GM23248 (cell line): ENCODE results near the gene GASK1B. TPM values are rescaled to one million over a fixed set of nuclear protein-coding genes. Genes with fewer than 3 reads are reported as not detected.

ENCODE experiments used
- DNase-seq: peaks from one replicate; pipeline ENCODE4 v3.0.0-alpha.2; 2015
- H2AFZ ChIP-seq: fragments of 200-600 bp; sonication (generic); 2 replicates; pipeline ENCODE4 v1.6.1; 2016; ENCODE audit warnings: antibody characterized with exemption
- H3F3A ChIP-seq: fragments of 200-600 bp; sonication (generic); 2 replicates; pipeline ENCODE4 v1.6.1; 2016; ENCODE audit warnings: mild to moderate bottlenecking, antibody characterized with exemption, mixed run types; ENCODE audit not compliant: insufficient read depth
- H3K27ac ChIP-seq: fragments of 200-600 bp; sonication (generic); 2 replicates; pipeline ENCODE4 v1.5.1; 2016; ENCODE audit warnings: mild to moderate bottlenecking
- H3K27me3 ChIP-seq: fragments of 200-600 bp; sonication (generic); replicated peaks from 2 replicates; pipeline ENCODE4 v1.6.1; 2016; ENCODE audit warnings: mild to moderate bottlenecking; ENCODE audit not compliant: insufficient read depth
- H3K36me3 ChIP-seq: fragments of 200-600 bp; sonication (generic); 2 replicates; pipeline ENCODE4 v1.6.1; 2016; ENCODE audit warnings: low read depth, mild to moderate bottlenecking
- H3K4me1 ChIP-seq: fragments of 200-600 bp; sonication (generic); 2 replicates; pipeline ENCODE4 v1.6.1; 2016; ENCODE audit warnings: mild to moderate bottlenecking; ENCODE audit not compliant: insufficient read depth
- H3K4me2 ChIP-seq: fragments of 200-600 bp; sonication (generic); one replicate; pipeline ENCODE4 v1.6.1; 2016; ENCODE audit warnings: mild to moderate bottlenecking; ENCODE audit not compliant: unreplicated experiment
- H3K4me3 ChIP-seq: fragments of 200-600 bp; sonication (generic); 2 replicates; pipeline ENCODE4 v1.5.1; 2016; ENCODE audit warnings: mild to moderate bottlenecking
- H3K79me2 ChIP-seq: fragments of 200-600 bp; sonication (generic); 2 replicates; pipeline ENCODE4 v1.6.1; 2016; ENCODE audit warnings: mild to moderate bottlenecking; ENCODE audit not compliant: insufficient read depth
- H3K9ac ChIP-seq: fragments of 200-600 bp; sonication (generic); 2 replicates; pipeline ENCODE4 v1.6.1; 2016; ENCODE audit warnings: mild to moderate bottlenecking
- H3K9me2 ChIP-seq: fragments of 200-600 bp; sonication (generic); 2 replicates; pipeline ENCODE4 v1.6.1; 2016; ENCODE audit warnings: mixed run types, mild to moderate bottlenecking, moderate library complexity; ENCODE audit not compliant: insufficient read depth
- H3K9me3 ChIP-seq: fragments of 200-600 bp; sonication (generic); one replicate; pipeline ENCODE4 v1.6.1; 2017; ENCODE audit warnings: low read depth
- H4K20me1 ChIP-seq: fragments of 200-600 bp; sonication (generic); 2 replicates; pipeline ENCODE4 v1.6.0; 2016; ENCODE audit not compliant: insufficient read depth
- EZH2 ChIP-seq: fragments of 200-600 bp; sonication (generic); IDR thresholded peaks from 2 replicates; pipeline ENCODE4 v1.6.1; 2018; ENCODE audit warnings: antibody characterized with exemption, mild to moderate bottlenecking; ENCODE audit not compliant: insufficient read depth, poor library complexity, severe bottlenecking
- EZH2phosphoT487 ChIP-seq: fragments of 200-600 bp; sonication (generic); IDR thresholded peaks from 2 replicates; pipeline ENCODE4 v1.6.1; 2018; ENCODE audit warnings: antibody characterized with exemption, moderate library complexity, mild to moderate bottlenecking, low read depth; ENCODE audit not compliant: insufficient read depth
- WGBS, 2 experiments: methylation state at CpG; one replicate each; pipeline ENCODE4 v1.1.6; 2015 to 2017; ENCODE audit warnings: low lambda C conversion rate in 2 of 2, low coverage in 1 of 2; ENCODE audit errors: missing lambda C conversion rate in 2 of 2; 5-methylcytosine and 5-hydroxymethylcytosine counted together
- in situ Hi-C: fragments of 300-500 bp; cut with MboI; formaldehyde crosslinking; loops from 2 replicates; pipeline ENCODE4 v1.15.0; 2020
- polyA plus RNA-seq: library from polyadenylated mRNA; unstranded; fragments of >200 nt; fragmentation: Nextera tagmentation; extraction: Ambion mirVana; gene quantifications from 2 replicates; pipeline ENCODE4 v1.2.1, GENCODE V29; 2016
- total RNA-seq: library from RNA; depleted of rRNA; stranded (reverse); fragments of >200 nt; shearing (Covaris generic); gene quantifications from 2 replicates; pipeline ENCODE4 v1.2.3, GENCODE V29; 2014

Gene GASK1B
- total and polyA plus RNA-seq, 2 experiments from 2014 or later: 6.2 to 7.5 TPM

- H3F3A ChIP-seq: peaks cover 12% of the 10 kb centered on the region
- H3K4me2 ChIP-seq: no peak overlapping the region
- H3K27ac ChIP-seq: no peak overlapping the region
- TF ChIP-seq EZH2 (no peak), EZH2phosphoT487 (no peak)
- H3K4me1 ChIP-seq: peaks cover 14% of the 10 kb centered on the region
- no peaks in the 10 kb centered on the region for H3K27me3 ChIP-seq
- no peak overlapping the region for H3K4me3 ChIP-seq
- no peaks in the 10 kb centered on the region for H3K36me3 ChIP-seq
- no peak overlapping the region for H3K9ac ChIP-seq
- 81 to 82% methylated on average over 8 of the region's 8 CpGs for WGBS, 2 experiments
- no peaks in the 10 kb centered on the region for H4K20me1 ChIP-seq
- H3K79me2 ChIP-seq: no peaks in the 10 kb centered on the region
- H2AFZ ChIP-seq: no peak overlapping the region
- in situ Hi-C loops: loop anchor here (25.0 kb wide), 1 partner anchor 944 kb away; the partner anchor contains the start of gene GRIA2
- no peaks in the 10 kb centered on the region for H3K9me3 ChIP-seq
- no peaks in the 10 kb centered on the region for H3K9me2 ChIP-seq
- DNase-seq: no peak
These were observed 17.0 kb downstream of the GASK1B start for GRCh38 chr4:158155656-158156356.

- TF ChIP-seq EZH2phosphoT487 (no peak), EZH2 (no peak)
- no peaks in the 10 kb centered on the region for H3F3A ChIP-seq
- no peak overlapping the region for H3K9ac ChIP-seq
- H2AFZ ChIP-seq: no peak overlapping the region
- H4K20me1 ChIP-seq: no peaks in the 10 kb centered on the region
- no peaks in the 10 kb centered on the region for H3K4me1 ChIP-seq
- no peaks in the 10 kb centered on the region for H3K27me3 ChIP-seq
- H3K27ac ChIP-seq: no peak overlapping the region
- in situ Hi-C loops: no loop called here
- H3K4me3 ChIP-seq: no peak overlapping the region
- WGBS, 2 experiments: 74 to 77% methylated on average over 3 of the region's 3 CpGs
- no peaks in the 10 kb centered on the region for H3K36me3 ChIP-seq
- H3K79me2 ChIP-seq: no peaks in the 10 kb centered on the region
- no peak for DNase-seq
- no peak overlapping the region for H3K4me2 ChIP-seq
- no peaks in the 10 kb centered on the region for H3K9me3 ChIP-seq
- H3K9me2 ChIP-seq: no peaks in the 10 kb centered on the region
These were observed 25.7 kb downstream of the GASK1B start for GRCh38 chr4:158147151-158147550.

DNA sequence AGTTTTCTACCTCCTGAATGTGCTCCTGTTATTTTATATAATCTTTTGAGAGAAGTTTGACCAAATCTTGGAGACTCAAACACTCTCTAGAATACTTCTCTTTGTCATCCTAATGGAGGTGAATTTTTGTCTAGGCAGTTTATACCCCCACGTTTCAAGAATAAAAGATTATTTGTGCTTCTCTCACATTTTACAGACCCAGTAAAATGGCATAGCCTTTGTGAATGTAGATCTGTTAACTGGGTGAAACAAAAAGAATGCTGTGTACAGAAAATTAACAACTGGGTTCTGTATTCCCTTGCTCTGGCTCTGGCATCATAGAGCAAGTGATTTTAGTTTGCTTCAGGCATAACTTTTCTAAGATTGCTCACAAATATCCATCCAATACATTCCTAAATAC is 26.1 kb downstream of the GASK1B start:
- no peaks in the 10 kb centered on the region for H3K36me3 ChIP-seq
- no peak overlapping the region for H2AFZ ChIP-seq
- in situ Hi-C loops: no loop called here
- H3K27me3 ChIP-seq: no peaks in the 10 kb centered on the region
- no peak for DNase-seq
- 88 to 91% methylated on average over 1 of the region's 1 CpG for WGBS, 2 experiments
- H3K9me2 ChIP-seq: no peaks in the 10 kb centered on the region
- H3K4me1 ChIP-seq: no peaks in the 10 kb centered on the region
- no peak overlapping the region for H3K4me3 ChIP-seq
- H4K20me1 ChIP-seq: no peaks in the 10 kb centered on the region
- no peak overlapping the region for H3K27ac ChIP-seq
- H3F3A ChIP-seq: no peaks in the 10 kb centered on the region
- no peak overlapping the region for H3K4me2 ChIP-seq
- H3K79me2 ChIP-seq: no peaks in the 10 kb centered on the region
- TF ChIP-seq EZH2 (no peak), EZH2phosphoT487 (no peak)
- no peaks in the 10 kb centered on the region for H3K9me3 ChIP-seq
- no peak overlapping the region for H3K9ac ChIP-seq

DNA sequence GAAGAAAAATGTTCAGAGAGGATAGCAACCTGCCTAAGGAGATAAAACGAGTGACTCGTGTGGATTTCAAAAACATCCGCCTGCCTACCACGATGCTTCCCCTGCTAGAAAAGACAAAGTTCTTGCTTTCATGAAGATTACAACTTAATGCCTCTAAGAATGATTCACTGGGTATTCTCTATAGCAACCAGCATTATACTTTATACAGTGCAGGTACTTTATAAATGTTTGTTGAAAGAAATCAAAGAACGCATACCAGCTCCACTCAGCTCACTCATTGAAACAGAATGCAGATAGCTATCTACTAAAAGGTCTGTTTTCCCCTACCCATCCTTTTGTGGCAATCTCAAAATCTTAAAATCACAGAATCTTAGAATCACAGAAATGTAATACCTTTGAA is 33.7 kb downstream of the GASK1B start:
- in situ Hi-C loops: no loop called here
- Histone ChIP-seq H3K9me3 (no peaks in the 10 kb centered on the region), H3K4me1 (no peaks in the 10 kb centered on the region), H3F3A (no peaks in the 10 kb centered on the region), H3K4me3 (no peak overlapping the region), H3K9ac (no peak overlapping the region), H3K4me2 (no peak overlapping the region), H3K9me2 (no peaks in the 10 kb centered on the region), H3K36me3 (no peaks in the 10 kb centered on the region), H3K27me3 (no peaks in the 10 kb centered on the region), H2AFZ (no peak overlapping the region), H4K20me1 (no peaks in the 10 kb centered on the region), H3K27ac (no peak overlapping the region), H3K79me2 (no peaks in the 10 kb centered on the region)
- DNase-seq: no peak
- TF ChIP-seq EZH2phosphoT487 (no peak), EZH2 (no peak)
- 85 to 89% methylated on average over 5 of the region's 5 CpGs for WGBS, 2 experiments
